ENCODE data around the gene ELMO1.

ELMO1 gene

DNA sequence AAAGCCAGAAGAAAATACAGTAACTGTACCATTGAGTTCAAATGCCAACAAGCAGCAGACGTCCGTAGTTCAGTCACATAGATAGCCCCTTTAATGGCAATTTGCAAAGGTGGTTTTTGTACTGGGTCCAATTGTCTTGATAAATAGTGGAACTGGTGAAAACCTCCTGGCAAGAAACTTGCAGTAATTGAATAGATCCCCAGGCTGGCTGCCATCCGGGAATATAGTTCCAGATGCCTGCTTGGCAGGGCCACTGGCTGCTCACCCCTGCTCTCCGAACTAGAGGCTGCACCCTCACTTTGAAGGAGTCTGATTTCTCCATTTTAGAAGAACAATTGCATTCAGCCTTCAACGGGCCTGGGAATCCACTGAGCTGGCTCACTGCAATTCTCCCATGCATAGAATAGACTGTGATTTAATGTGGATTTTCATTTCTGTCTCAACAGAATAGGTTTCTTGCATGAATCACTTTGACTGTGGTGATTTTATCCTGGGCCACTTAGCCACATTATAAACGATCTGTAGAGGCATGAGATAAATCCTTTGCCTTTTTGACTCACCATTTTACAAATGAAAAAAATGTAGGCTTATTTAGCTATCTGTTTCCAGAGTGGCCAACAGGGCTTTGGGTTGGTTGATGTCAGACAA, 35.9 kb upstream of the ELMO1 start:
- Histone ChIP-seq H3K4me3 (ENCODE audit: low read length) (no peak overlapping the region), H3K27ac (ENCODE audit: low read length) (no peak overlapping the region), H3K27me3 (ENCODE audit: control insufficient read depth, insufficient read depth, low read length) (no peaks in the 10 kb centered on the region; the same call in 1 of the 2 replicates), H3K9me3 (ENCODE audit: control insufficient read depth, insufficient read depth, low read length) (peaks cover 1% of the 10 kb centered on the region; the same call in 1 of the 2 replicates), H3K36me3 (ENCODE audit: control insufficient read depth, insufficient read depth, low read length) (no peaks in the 10 kb centered on the region), H3K4me1 (ENCODE audit: control insufficient read depth, insufficient read depth, low read length) (peaks cover 3% of the 10 kb centered on the region; the same call in 1 of the 2 replicates)
- no CpG with 5 or more reads among the region's 6 CpGs for WGBS (ENCODE audit: insufficient coverage, insufficient read length)
- no peak for DNase-seq (ENCODE audit: low read depth, low spot score)

DNA sequence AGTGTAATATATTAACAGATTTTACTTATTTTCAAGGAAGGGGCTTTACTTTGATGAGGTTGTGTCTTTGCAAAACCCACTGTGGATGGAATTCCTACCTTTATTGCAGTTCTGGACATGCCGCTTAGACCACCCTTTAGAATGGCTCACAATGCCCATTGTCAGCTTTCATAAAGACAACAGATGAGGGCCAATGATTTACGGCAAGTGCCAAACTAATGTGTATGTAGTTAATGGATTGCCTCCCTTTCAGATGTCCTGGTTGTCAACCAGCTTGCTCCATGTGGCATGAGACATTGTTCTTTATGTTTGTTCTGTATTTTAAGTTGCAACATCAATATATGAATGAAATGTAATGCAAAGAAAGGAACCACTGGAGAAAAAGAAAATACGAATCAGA, 35.0 kb upstream of the ELMO1 start:
- no peak overlapping the region for H3K4me3 ChIP-seq (ENCODE audit: low read length)
- H3K36me3 ChIP-seq (ENCODE audit: control insufficient read depth, insufficient read depth, low read length), result no peaks in the 10 kb centered on the region
- H3K4me1 ChIP-seq (ENCODE audit: control insufficient read depth, insufficient read depth, low read length), result peaks cover 3% of the 10 kb centered on the region; the same call in 1 of the 2 replicates
- no peak overlapping the region for H3K27ac ChIP-seq (ENCODE audit: low read length)
- DNase-seq (ENCODE audit: low read depth, low spot score), result no peak
- no peaks in the 10 kb centered on the region; the same call in 1 of the 2 replicates for H3K27me3 ChIP-seq (ENCODE audit: control insufficient read depth, insufficient read depth, low read length)
- no CpG with 5 or more reads among the region's 3 CpGs for WGBS (ENCODE audit: insufficient coverage, insufficient read length)
- peaks cover 1% of the 10 kb centered on the region; the same call in 1 of the 2 replicates for H3K9me3 ChIP-seq (ENCODE audit: control insufficient read depth, insufficient read depth, low read length)

- H3K27me3 ChIP-seq (ENCODE audit: control insufficient read depth, insufficient read depth, low read length), result no peaks in the 10 kb centered on the region; the same call in 1 of the 2 replicates
- H3K27ac ChIP-seq (ENCODE audit: low read length), result no peak overlapping the region
- H3K4me3 ChIP-seq (ENCODE audit: low read length), result no peak overlapping the region
- no peak for DNase-seq (ENCODE audit: low read depth, low spot score)
- H3K4me1 ChIP-seq (ENCODE audit: control insufficient read depth, insufficient read depth, low read length), result peaks cover 3% of the 10 kb centered on the region; the same call in 1 of the 2 replicates
- no peaks in the 10 kb centered on the region for H3K36me3 ChIP-seq (ENCODE audit: control insufficient read depth, insufficient read depth, low read length)
- no CpG with 5 or more reads among the region's 2 CpGs for WGBS (ENCODE audit: insufficient coverage, insufficient read length)
- H3K9me3 ChIP-seq (ENCODE audit: control insufficient read depth, insufficient read depth, low read length), result no peaks in the 10 kb centered on the region; the same call in 1 of the 2 replicates
Observed at GRCh38 chr7:37482953-37483352, 34.3 kb upstream of the ELMO1 start.

DNA sequence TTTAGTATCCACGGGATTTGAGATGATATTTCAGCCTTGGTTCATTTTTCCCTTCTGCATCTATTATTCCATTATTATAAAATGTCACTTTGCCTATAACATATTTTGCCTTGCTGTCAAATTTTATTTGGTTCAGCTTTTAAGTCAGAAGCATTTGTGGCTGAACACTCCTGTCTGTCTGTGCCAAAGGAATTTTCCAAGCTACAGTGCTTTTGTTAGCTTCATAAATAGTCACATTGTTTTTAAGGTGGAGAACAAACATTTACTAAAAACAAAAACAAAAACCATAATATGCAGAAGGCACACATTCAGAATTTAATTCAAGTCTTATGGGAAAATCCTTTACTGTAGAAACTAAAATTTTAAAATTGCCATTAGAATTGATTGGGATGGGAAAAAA, 33.8 kb upstream of the ELMO1 start:
- DNase-seq (ENCODE audit: low read depth, low spot score), result no peak
- Histone ChIP-seq H3K27me3 (ENCODE audit: control insufficient read depth, insufficient read depth, low read length) (no peaks in the 10 kb centered on the region; the same call in 1 of the 2 replicates), H3K4me1 (ENCODE audit: control insufficient read depth, insufficient read depth, low read length) (peaks cover 3% of the 10 kb centered on the region; the same call in 1 of the 2 replicates), H3K36me3 (ENCODE audit: control insufficient read depth, insufficient read depth, low read length) (no peaks in the 10 kb centered on the region), H3K9me3 (ENCODE audit: control insufficient read depth, insufficient read depth, low read length) (no peaks in the 10 kb centered on the region; the same call in 1 of the 2 replicates), H3K27ac (ENCODE audit: low read length) (no peak overlapping the region), H3K4me3 (ENCODE audit: low read length) (no peak overlapping the region)
- WGBS (ENCODE audit: insufficient coverage, insufficient read length), result no CpG with 5 or more reads among the region's 1 CpG

- no peak for DNase-seq (ENCODE audit: low read depth, low spot score)
- H3K27ac ChIP-seq (ENCODE audit: low read length), result no peak overlapping the region
- no peaks in the 10 kb centered on the region for H3K9me3 ChIP-seq (ENCODE audit: control insufficient read depth, insufficient read depth, low read length)
- no peaks in the 10 kb centered on the region; the same call in 1 of the 2 replicates for H3K27me3 ChIP-seq (ENCODE audit: control insufficient read depth, insufficient read depth, low read length)
- no peak overlapping the region for H3K4me3 ChIP-seq (ENCODE audit: low read length)
- WGBS (ENCODE audit: insufficient coverage, insufficient read length), result no CpG with 5 or more reads among the region's 5 CpGs
- H3K4me1 ChIP-seq (ENCODE audit: control insufficient read depth, insufficient read depth, low read length), result peaks cover 3% of the 10 kb centered on the region; the same call in 1 of the 2 replicates
- no peaks in the 10 kb centered on the region for H3K36me3 ChIP-seq (ENCODE audit: control insufficient read depth, insufficient read depth, low read length)
Observed at GRCh38 chr7:37481722-37482288, 33.1 kb upstream of the ELMO1 start.

DNA sequence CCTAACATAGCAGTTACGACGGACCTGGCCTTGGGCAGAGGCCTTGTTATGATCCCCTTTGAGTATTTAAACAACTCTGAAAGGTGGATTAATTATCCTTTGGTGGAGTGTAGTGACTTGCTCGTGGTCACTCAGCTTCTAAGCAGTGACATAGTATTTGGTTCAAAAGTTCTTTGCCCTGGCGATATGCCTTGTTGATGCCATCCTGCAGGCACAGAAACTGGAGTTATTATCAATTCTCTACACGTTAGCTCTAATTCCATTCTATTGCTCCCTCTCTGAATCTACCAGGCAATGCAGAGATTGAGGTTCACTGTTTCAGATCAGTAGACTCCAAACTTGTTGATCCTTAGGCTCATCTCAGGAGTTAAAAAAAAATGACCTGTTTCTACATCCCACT, 32.5 kb upstream of the ELMO1 start:
- Histone ChIP-seq H3K4me1 (ENCODE audit: control insufficient read depth, insufficient read depth, low read length) (peaks cover 3% of the 10 kb centered on the region; the same call in 1 of the 2 replicates), H3K4me3 (ENCODE audit: low read length) (no peak overlapping the region), H3K27me3 (ENCODE audit: control insufficient read depth, insufficient read depth, low read length) (no peaks in the 10 kb centered on the region; the same call in 1 of the 2 replicates), H3K36me3 (ENCODE audit: control insufficient read depth, insufficient read depth, low read length) (no peaks in the 10 kb centered on the region), H3K9me3 (ENCODE audit: control insufficient read depth, insufficient read depth, low read length) (no peaks in the 10 kb centered on the region), H3K27ac (ENCODE audit: low read length) (no peak overlapping the region)
- DNase-seq (ENCODE audit: low read depth, low spot score), result no peak
- no CpG with 5 or more reads among the region's 5 CpGs for WGBS (ENCODE audit: insufficient coverage, insufficient read length)

DNA sequence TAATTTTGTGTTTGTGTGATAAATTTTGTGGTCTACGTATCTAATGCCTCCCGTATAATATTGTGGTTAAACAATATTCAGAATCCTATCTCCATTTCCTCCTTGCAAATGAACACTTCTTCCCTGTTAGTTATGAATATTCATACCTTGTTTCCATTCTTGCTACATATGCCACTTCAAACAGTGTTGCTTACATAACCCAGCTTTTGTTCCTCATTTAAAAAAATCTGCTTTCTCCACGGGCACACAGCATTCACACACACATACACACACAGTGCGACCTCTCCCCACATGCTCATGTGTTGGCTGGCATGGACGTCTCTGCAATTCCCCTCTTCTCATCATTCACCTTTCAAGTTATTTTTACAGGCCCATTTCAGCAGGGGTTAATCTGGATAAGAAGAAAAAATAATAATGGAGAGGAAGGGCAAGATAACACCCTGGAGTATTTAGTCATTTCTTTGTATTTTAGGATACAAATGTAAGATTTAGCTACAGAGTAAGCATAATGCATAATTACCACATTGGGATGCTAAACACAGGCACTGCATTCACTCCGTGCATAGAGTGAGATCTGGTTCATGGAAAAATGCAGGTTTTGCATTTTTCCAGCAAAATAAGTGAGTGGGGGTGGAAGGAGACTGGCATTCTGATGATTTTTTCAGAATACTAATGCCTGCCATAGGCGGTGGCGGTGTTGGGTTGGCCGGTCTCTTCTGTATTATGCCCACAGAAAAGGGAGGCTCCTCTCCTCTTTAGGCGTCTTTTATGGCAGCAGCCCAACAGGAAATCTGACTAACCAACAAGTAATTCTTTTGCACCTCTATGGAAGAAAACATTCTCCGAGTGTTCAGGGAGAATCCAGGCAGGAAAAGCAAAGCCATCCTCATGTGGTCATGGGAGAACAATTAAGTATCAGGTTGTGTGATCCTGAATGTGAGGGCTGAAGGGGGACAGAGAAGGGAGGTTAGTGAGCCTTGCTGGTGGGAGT, 31.7 kb upstream of the ELMO1 start:
- Histone ChIP-seq H3K36me3 (ENCODE audit: control insufficient read depth, insufficient read depth, low read length) (no peaks in the 10 kb centered on the region), H3K9me3 (ENCODE audit: control insufficient read depth, insufficient read depth, low read length) (no peaks in the 10 kb centered on the region), H3K4me1 (ENCODE audit: control insufficient read depth, insufficient read depth, low read length) (peaks cover 3% of the 10 kb centered on the region; the same call in 1 of the 2 replicates), H3K27me3 (ENCODE audit: control insufficient read depth, insufficient read depth, low read length) (no peaks in the 10 kb centered on the region; the same call in 1 of the 2 replicates), H3K4me3 (ENCODE audit: low read length) (no peak overlapping the region), H3K27ac (ENCODE audit: low read length) (no peak overlapping the region)
- no peak for DNase-seq (ENCODE audit: low read depth, low spot score)
- no CpG with 5 or more reads among the region's 11 CpGs for WGBS (ENCODE audit: insufficient coverage, insufficient read length)

GRCh38 chr7:37476881-37477450, 28.3 kb upstream of the ELMO1 start:
- Histone ChIP-seq H3K27me3 (ENCODE audit: control insufficient read depth, insufficient read depth, low read length) (no peaks in the 10 kb centered on the region; the same call in 1 of the 2 replicates), H3K27ac (ENCODE audit: low read length) (no peak overlapping the region), H3K4me1 (ENCODE audit: control insufficient read depth, insufficient read depth, low read length) (peaks cover 3% of the 10 kb centered on the region; the same call in 1 of the 2 replicates), H3K4me3 (ENCODE audit: low read length) (no peak overlapping the region), H3K36me3 (ENCODE audit: control insufficient read depth, insufficient read depth, low read length) (no peaks in the 10 kb centered on the region), H3K9me3 (ENCODE audit: control insufficient read depth, insufficient read depth, low read length) (no peaks in the 10 kb centered on the region)
- DNase-seq (ENCODE audit: low read depth, low spot score), result no peak
- WGBS (ENCODE audit: insufficient coverage, insufficient read length), result no CpG with 5 or more reads among the region's 4 CpGs

DNA sequence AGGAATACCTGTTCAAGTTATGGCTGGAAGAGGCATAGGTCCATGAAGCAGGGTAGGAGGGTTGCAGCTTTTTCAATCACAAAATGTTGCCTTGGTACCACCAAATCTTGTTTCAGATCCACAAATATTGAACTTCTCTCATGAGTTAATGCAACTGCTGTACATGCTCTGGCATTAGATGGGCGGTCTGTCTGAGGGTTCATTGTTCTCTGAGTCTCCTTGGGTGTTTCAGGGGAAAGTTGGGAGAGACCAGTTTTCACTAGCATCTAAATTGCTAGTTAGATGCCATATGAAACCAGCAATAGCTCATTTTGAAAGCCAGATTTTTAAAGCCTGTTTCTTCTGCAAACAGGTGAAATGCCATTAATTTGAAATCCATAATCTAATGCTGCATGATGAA, 27.8 kb upstream of the ELMO1 start:
- no peak overlapping the region for H3K4me3 ChIP-seq (ENCODE audit: low read length)
- H3K9me3 ChIP-seq (ENCODE audit: control insufficient read depth, insufficient read depth, low read length), result no peaks in the 10 kb centered on the region
- peaks cover 3% of the 10 kb centered on the region; the same call in 1 of the 2 replicates for H3K4me1 ChIP-seq (ENCODE audit: control insufficient read depth, insufficient read depth, low read length)
- no CpG with 5 or more reads among the region's 1 CpG for WGBS (ENCODE audit: insufficient coverage, insufficient read length)
- H3K27me3 ChIP-seq (ENCODE audit: control insufficient read depth, insufficient read depth, low read length), result no peaks in the 10 kb centered on the region; the same call in 1 of the 2 replicates
- no peak for DNase-seq (ENCODE audit: low read depth, low spot score)
- no peak overlapping the region for H3K27ac ChIP-seq (ENCODE audit: low read length)
- no peaks in the 10 kb centered on the region for H3K36me3 ChIP-seq (ENCODE audit: control insufficient read depth, insufficient read depth, low read length)

GRCh38 chr7:37475646-37476045, 27.0 kb upstream of the ELMO1 start:
- Histone ChIP-seq H3K9me3 (ENCODE audit: control insufficient read depth, insufficient read depth, low read length) (no peaks in the 10 kb centered on the region), H3K36me3 (ENCODE audit: control insufficient read depth, insufficient read depth, low read length) (no peaks in the 10 kb centered on the region), H3K4me3 (ENCODE audit: low read length) (no peak overlapping the region), H3K27me3 (ENCODE audit: control insufficient read depth, insufficient read depth, low read length) (no peaks in the 10 kb centered on the region), H3K4me1 (ENCODE audit: control insufficient read depth, insufficient read depth, low read length) (peaks cover under 1% of the 10 kb centered on the region; the same call in 1 of the 2 replicates), H3K27ac (ENCODE audit: low read length) (no peak overlapping the region)
- WGBS (ENCODE audit: insufficient coverage, insufficient read length), result no CpG with 5 or more reads among the region's 4 CpGs
- no peak for DNase-seq (ENCODE audit: low read depth, low spot score)

Measured in iPS DF 6.9 (cell line).